ENCODE results near the gene GAA.

GAA gene

GRCh38 chr17:80104321-80104955 lies 3.1 kb downstream of the GAA start:
- peak; percentile 55 for DNase-seq (ENCODE audit: low spot score)

GRCh38 chr17:80104956-80105375 lies 3.6 kb downstream of the GAA start:
- DNase-seq (ENCODE audit: low spot score), result no peak

- DNase-seq (ENCODE audit: low spot score), result no peak
These were observed 4.4 kb downstream of the GAA start for GRCh38 chr17:80105762-80106161.

- no peak for DNase-seq (ENCODE audit: low spot score)
These were observed 4.8 kb downstream of the GAA start for GRCh38 chr17:80106176-80106575.

- no peak for DNase-seq (ENCODE audit: low spot score)
These were observed 5.4 kb downstream of the GAA start for GRCh38 chr17:80106751-80107150.

- no peak for DNase-seq (ENCODE audit: low spot score)
These were observed 6.0 kb downstream of the GAA start for GRCh38 chr17:80107231-80108021.

GRCh38 chr17:80108036-80108971 lies 6.9 kb downstream of the GAA start:
- no peak for DNase-seq (ENCODE audit: low spot score)

- no peak for DNase-seq (ENCODE audit: low spot score)
These were observed 7.8 kb downstream of the GAA start for GRCh38 chr17:80109066-80109660.

GRCh38 chr17:80109713-80110446 lies 8.5 kb downstream of the GAA start:
- DNase-seq (ENCODE audit: low spot score), result no peak

GRCh38 chr17:80110447-80110812 lies 9.0 kb downstream of the GAA start:
- DNase-seq (ENCODE audit: low spot score), result no peak

GRCh38 chr17:80110927-80111701 lies 9.7 kb downstream of the GAA start:
- no peak for DNase-seq (ENCODE audit: low spot score)

- DNase-seq (ENCODE audit: low spot score), result peak; percentile 77
These were observed 10.5 kb downstream of the GAA start for GRCh38 chr17:80111702-80112470.

- DNase-seq (ENCODE audit: low spot score), result no peak
These were observed 11.2 kb downstream of the GAA start for GRCh38 chr17:80112471-80113032.

GRCh38 chr17:80113033-80113484 lies 11.7 kb downstream of the GAA start:
- peak; percentile 56 for DNase-seq (ENCODE audit: low spot score)

- no peak for DNase-seq (ENCODE audit: low spot score)
These were observed 13.4 kb downstream of the GAA start for GRCh38 chr17:80114758-80115157.

GRCh38 chr17:80115159-80115558 lies 13.8 kb downstream of the GAA start:
- no peak for DNase-seq (ENCODE audit: low spot score)

- DNase-seq (ENCODE audit: low spot score), result no peak
These were observed 15.0 kb downstream of the GAA start for GRCh38 chr17:80116276-80116920.

- no peak for DNase-seq (ENCODE audit: low spot score)
These were observed 15.6 kb downstream of the GAA start for GRCh38 chr17:80116921-80117380.
